HPDE6-E6E7 (cell line): ENCODE measurements around the gene LRRC14B.
"Not testable (repeated sequence)": the region's sequence is repeated elsewhere in the genome, so short reads cannot be mapped to it uniquely, and the experiment has no call there.

ENCODE experiments used
- DNase-seq: peaks from one replicate; pipeline ENCODE4 v3.0.0; 2011; ENCODE audit warnings: missing footprints; ENCODE audit errors: extremely low spot score

LRRC14B gene

DNA sequence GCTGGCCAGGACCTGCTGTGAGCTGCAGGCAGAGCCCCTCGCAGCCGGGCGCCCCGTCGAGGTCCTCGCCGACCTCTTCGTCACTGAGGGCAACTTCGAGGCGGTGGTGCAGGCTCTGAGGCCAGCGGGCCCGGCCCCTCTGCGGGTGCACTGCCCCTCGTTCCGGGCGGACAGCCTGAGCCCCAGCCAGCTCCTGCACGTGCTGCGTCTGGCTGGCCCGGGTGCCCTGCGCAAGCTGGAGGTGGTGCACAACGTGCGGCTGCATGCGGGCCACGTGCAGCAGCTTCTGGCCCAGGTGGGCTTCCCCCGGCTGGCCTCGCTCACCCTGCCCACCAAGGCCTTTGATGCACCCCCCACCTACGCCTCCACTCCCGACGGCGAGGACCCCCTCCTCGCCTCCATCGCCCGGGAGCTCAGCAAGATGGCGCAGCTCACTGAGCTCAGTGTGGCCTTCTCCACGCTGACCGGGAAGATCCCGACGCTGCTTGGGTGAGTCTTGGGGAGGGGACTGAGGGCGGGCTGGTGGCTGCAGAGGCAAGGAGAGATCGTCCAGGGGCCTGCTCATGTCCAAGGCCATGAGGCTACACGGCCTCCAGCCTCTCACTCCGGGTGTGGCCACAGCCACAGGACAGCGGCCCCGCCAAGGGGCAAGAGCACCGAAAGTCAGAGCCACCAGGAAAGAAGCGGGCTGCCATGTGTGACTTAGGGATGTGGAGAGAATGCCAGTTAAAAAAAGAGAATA, 825 bp downstream of the LRRC14B start:
- no peak for DNase-seq

GRCh38 chr5:192691-192969, 1.3 kb downstream of the LRRC14B start:
- DNase-seq: no peak

DNA sequence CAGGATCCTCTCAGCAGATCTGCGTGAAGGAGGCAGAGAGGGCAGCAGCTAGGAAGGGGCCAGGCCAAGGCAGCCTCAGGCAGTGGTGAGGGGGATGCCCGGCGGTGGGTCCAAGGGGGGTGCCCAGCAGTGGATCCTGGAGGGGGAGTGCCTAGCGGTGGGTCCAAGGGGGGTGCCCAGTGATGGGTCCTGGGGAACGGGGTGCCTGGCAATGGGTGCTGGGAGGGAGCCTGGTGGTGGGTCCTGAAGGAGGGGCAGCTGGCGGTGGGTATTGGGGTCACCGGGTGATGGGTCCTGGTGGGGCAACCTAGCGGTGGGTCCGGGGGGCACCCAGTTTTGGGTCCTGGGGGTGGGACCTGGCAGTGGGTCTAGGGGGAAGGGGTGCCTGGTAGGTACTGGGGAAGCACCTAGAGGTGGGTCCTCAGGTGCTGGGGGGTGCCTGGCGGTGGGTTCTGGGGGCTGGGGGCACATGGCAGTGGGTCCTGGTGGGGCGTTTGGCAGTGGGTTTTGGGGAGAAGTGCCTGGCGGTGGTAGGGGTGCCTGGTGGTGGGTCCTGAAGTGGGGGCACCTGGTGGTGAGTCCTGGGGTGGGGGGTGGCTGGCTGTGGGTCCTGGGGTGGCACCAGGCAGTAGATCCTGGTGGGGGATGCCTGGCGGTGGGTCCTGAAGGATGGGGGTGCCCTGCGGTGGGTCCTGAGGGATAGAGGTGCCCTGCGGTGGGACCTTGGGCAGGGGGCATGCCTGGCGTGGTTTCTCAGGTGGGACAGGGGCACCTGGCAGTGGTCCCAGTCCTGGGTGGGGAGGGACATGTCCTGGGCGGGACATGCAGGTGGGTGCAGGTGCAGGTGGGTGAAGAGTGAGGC, 1.9 kb downstream of the LRRC14B start:
- DNase-seq: no peak

DNA sequence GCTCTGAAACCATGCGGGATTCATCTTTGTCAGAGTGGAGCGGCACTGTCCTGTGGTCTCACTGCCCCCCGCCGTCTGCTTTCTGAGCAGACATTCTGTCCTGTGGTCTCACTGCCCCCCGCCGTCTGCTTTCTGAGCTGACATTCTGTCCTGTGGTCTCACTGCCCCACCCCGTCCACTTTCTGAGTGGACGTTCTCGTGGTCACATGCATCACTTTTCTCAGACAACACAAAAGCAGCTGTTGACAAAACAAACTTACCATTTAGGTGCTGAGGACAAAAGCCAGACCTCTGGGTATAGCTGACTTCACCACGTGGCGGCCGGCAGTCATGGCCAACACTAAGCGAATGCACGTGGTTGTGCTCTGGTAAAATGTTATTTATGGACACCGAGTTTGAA, 2.8 kb downstream of the LRRC14B start:
- DNase-seq: no peak

DNA sequence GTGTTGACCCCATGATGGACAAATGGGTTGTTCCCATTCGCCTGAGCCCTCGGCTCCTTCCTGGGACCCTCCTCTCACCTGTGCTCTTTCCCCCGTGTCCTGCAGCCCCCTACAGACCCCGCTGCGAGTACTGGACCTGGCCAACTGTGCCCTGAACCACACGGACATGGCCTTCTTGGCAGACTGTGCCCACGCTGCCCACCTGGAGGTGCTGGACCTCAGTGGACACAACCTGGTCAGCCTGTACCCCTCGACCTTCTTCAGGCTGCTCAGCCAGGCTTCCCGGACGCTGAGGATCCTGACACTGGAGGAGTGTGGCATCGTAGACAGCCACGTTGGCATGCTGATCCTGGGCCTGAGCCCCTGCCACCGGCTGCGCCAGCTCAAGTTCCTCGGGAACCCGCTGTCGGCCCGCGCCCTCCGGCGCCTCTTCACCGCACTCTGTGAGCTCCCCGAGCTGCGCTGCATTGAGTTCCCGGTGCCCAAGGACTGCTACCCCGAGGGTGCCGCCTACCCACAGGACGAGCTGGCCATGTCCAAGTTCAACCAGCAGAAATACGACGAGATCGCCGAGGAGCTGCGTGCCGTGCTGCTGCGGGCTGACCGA, 3.4 kb downstream of the LRRC14B start:
- DNase-seq: no peak

GRCh38 chr5:195401-196160, 4.3 kb downstream of the LRRC14B start:
- DNase-seq: no peak

- no peak for DNase-seq
Measured at GRCh38 chr5:196350-196749, 5.1 kb downstream of the LRRC14B start.

DNA sequence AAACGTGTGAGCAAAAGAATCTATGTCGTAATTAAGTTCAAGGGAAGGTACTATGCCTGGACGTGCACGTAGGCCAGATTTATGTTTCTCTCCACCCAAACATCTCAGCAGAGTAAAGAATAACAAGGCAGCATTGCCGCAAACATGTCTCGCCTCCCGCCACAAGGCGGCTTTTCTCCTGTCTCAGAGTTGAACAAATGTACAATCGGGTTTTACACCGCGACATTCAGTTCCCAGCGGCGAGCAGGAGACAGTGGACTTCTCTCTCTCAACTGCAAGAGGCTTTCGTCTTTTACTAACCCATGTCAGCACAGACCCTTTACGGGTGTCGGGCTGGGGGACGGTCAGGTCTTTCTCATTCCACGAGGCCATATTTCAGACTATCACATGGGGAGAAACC, 5.7 kb downstream of the LRRC14B start:
- DNase-seq: not testable (repeated sequence)

- no peak for DNase-seq
Measured at GRCh38 chr5:197892-198489, 6.7 kb downstream of the LRRC14B start.

DNA sequence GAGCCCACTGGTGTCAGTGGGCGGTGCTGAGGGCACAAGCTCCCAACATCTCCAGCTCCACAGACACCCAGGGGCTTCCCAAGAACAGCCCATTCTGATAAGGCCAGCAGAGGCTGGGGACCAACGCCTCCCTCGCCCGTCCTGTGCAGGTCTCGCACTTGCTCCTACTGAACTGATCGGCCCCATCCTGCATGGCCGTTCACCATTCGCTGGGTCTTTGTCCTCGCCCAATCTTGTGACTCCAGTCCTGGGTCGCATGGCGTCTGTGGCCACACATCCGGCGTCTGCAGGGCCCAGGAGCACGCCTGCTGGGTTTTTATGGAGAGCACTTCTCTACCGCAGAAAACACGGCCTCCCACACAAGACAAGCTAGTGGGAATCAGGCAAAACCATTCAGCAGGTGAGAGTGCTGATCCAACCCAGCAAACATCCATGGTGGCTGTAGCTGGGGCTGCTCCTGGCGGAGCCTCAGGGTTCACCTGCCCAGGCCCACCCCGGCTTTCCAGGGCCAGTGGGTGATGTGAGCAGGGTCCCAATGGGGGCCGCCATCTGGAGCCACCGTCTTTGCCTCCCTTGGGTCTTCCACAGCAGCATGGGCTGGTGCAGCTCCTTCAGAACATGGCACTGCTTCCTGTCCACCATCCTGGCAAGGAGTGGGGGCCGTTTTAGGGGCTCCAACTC, 7.4 kb downstream of the LRRC14B start:
- no peak for DNase-seq

DNA sequence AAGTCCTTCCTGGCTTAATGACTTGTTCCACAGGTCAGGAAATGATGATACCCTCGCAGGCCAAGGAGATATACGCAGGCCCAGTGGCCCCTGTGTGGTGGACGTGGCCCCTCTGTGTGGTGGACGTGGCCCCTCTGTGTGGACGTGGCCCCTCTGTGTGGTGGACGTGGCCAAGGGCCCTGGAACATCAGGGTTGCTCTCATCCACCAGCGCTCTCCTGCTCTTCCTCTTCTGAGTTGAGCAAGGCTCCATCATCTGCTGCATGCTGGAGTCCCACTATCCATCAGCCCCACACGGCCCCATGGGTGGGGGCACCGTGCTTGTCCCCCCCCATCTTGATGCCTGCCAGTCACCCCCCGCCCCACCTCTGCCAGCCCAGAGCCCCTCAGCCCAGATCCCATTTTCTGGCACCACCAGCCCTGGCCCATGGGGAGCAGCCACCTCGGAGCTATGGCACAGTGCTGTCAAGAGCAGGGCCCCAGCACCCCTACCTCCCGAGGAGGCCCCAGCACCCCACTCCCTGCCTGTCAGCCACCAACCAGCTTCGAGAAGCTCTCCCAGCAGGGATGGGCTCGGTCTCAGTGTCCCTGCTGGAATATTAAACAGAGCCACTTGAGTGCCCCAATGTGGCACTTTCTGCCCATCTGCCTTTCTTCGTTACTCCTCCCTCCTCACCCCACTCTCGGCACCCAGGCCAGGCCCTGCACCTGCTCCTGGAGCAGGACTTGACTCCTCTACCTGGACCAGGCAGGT, 8.1 kb downstream of the LRRC14B start:
- no peak for DNase-seq

- no peak for DNase-seq
Measured at GRCh38 chr5:199950-200645, 8.8 kb downstream of the LRRC14B start.

GRCh38 chr5:200985-201384, 9.7 kb downstream of the LRRC14B start:
- no peak for DNase-seq

DNA sequence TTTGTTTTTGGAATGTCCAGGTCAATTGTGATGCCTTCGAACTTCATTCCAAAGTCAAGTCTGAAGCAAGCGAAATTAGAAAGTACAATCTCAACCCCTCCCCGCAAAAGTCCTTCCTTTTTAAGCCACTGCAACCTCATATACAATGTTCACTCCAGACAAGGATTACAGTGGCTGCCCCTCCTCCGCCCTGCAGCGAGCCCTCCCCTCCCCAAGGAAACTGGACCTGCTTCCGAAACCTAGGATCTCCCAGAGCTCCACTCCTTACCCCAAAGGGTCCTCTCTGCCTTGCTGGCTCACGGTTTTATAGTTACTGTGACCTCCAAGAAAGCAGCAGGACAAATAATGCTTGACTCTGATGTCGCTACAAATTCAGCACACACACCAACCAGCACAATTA, 10.4 kb downstream of the LRRC14B start:
- no peak for DNase-seq

GRCh38 chr5:203246-203930, 12.1 kb downstream of the LRRC14B start:
- no peak for DNase-seq

DNA sequence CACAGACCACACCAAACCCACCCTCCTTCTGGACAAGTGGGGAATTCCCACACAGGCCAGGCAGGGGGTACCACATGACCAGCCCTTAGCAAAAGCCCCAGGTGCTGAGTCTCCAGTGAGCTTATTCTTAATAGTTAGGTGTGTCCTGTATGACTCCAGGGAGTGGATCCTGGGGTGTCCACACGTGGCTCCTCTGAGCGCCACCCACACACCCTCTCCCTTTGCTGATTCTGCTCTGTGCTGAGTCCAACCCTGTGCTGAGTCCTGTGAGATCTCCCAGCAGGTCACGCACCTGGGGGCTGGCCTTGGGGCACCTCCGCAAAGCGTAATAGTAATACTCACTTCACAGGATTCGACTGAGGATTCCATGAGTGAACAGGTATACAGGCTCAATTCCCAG, 12.7 kb downstream of the LRRC14B start:
- no peak for DNase-seq

GRCh38 chr5:204462-204861, 13.2 kb downstream of the LRRC14B start:
- DNase-seq: no peak

- DNase-seq: no peak
Measured at GRCh38 chr5:204966-205670, 13.8 kb downstream of the LRRC14B start.

GRCh38 chr5:206406-206805, 15.1 kb downstream of the LRRC14B start:
- no peak for DNase-seq
